Testis (tissue), 3 donors: ENCODE results near the gene IL16. TPM values are rescaled to one million over a fixed set of nuclear protein-coding genes. Genes with fewer than 3 reads are reported as not detected.

Experiments
- DNase-seq: peaks from one replicate; pipeline ENCODE4 v3.0.0-alpha.2; 2019
- H3K27ac ChIP-seq, 2 donors: fragments of 200-600 bp; sonication (generic); one replicate each; pipeline ENCODE4 v1.5.1; 2019
- H3K27me3 ChIP-seq: fragments of 200-600 bp; sonication (generic); one replicate; pipeline ENCODE4 v1.5.1; 2019
- H3K36me3 ChIP-seq: fragments of 200-600 bp; sonication (generic); one replicate; pipeline ENCODE4 v1.5.1; 2017; ENCODE audit warnings: low read depth; ENCODE audit errors: missing control alignments
- H3K4me1 ChIP-seq: fragments of 200-600 bp; sonication (generic); one replicate; pipeline ENCODE4 v1.5.1; 2019
- H3K4me3 ChIP-seq, 2 donors: fragments of 200-600 bp; sonication (generic); one replicate each; pipeline ENCODE4 v1.5.1; 2017 to 2019
- H3K9me3 ChIP-seq: fragments of 200-600 bp; sonication (generic); one replicate; pipeline ENCODE4 v1.5.1; 2017
- CTCF ChIP-seq, 3 experiments: fragments of 450-650 bp in 2 of 3; fragments of 200-600 bp in 1 of 3; sonication (generic) in 1 of 3; IDR thresholded peaks; one replicate each; pipeline ENCODE4 v1.5.1; 2016 to 2019; ENCODE audit warnings: antibody characterized with exemption in 3 of 3, mild to moderate bottlenecking in 2 of 3, moderate library complexity in 1 of 3
- POLR2A ChIP-seq: fragments of 450-650 bp; IDR thresholded peaks from one replicate; pipeline ENCODE4 v1.6.1; 2017; ENCODE audit warnings: antibody characterized with exemption, mild to moderate bottlenecking, moderate library complexity
- WGBS, 2 donors: methylation state at CpG; one replicate each; pipeline ENCODE4 v1.1.5; 2018; 5-methylcytosine and 5-hydroxymethylcytosine counted together
- intact Hi-C: fragments of 100-400 bp; cut with DNase I; formaldehyde crosslinking; loops from one replicate; pipeline ENCODE4 v1.15.1; 2023; ENCODE audit warnings: low total_unique reads
- polyA plus RNA-seq: library from polyadenylated mRNA; stranded (reverse); fragments of 350-450 nt; fragmentation: Illumina TruSeq; extraction: RNeasy Lipid Tissue Mini Kit (QIAGEN cat#74804); gene quantifications from one replicate; pipeline ENCODE4 v1.2.3, GENCODE V29; 2014; ENCODE audit warnings: low read depth, low replicate concordance; ENCODE audit not compliant: insufficient read depth
- total RNA-seq, 2 donors: library from RNA; depleted of rRNA; stranded (reverse); fragments of >200 nt; gene quantifications; one replicate each; pipeline ENCODE4 v1.2.3, GENCODE V29; 2016

IL16 gene
- total and polyA plus RNA-seq, 3 donors from 2014 or later = 13.1 to 17.6 (median 14.9) TPM

GRCh38 chr15:81268881-81269601 is 72.4 kb downstream of the IL16 start:
- 91 to 92% methylated on average over 9 to 10 of the region's 10 CpGs for WGBS, 2 donors
- DNase-seq = no peak

GRCh38 chr15:81270188-81270587 is 73.5 kb downstream of the IL16 start:
- intact Hi-C loops = loop anchor here (5.0 to 10.0 kb wide), 2 partner anchors 65 to 132 kb away; no protein-coding TSS in a partner anchor
- peaks cover 16% of the 10 kb centered on the region for H3K4me1 ChIP-seq
- H3K9me3 ChIP-seq = no peaks in the 10 kb centered on the region
- no peak overlapping the region for H3K27ac ChIP-seq
- no peaks in the 10 kb centered on the region for H3K36me3 ChIP-seq
- TF ChIP-seq POLR2A (no peak), CTCF (IDR thresholded peaks at IDR 0.05) (no peak)
- no peak for DNase-seq
- no peak overlapping the region for H3K4me3 ChIP-seq
- H3K27me3 ChIP-seq = no peaks in the 10 kb centered on the region
- WGBS, 2 donors = 82 to 93% methylated on average over 3 of the region's 3 CpGs

More at GRCh38 chr15:81268881-81269601, 72.4 kb downstream of the IL16 start:
- H3K27ac ChIP-seq = no peak overlapping the region
- H3K4me3 ChIP-seq = no peak overlapping the region
- no peaks in the 10 kb centered on the region for H3K9me3 ChIP-seq
- TF ChIP-seq CTCF (IDR thresholded peaks at IDR 0.05) = no peak
- no peak for TF ChIP-seq POLR2A
- peaks cover 11% of the 10 kb centered on the region for H3K4me1 ChIP-seq
- no peaks in the 10 kb centered on the region for H3K36me3 ChIP-seq
- H3K27me3 ChIP-seq = no peaks in the 10 kb centered on the region
- intact Hi-C loops = loop anchor here (5.0 to 10.0 kb wide), 2 partner anchors 114 to 162 kb away; no protein-coding TSS in a partner anchor

- no peaks in the 10 kb centered on the region for H3K9me3 ChIP-seq
- H3K4me3 ChIP-seq = no peak overlapping the region
- no peaks in the 10 kb centered on the region for H3K27me3 ChIP-seq
- H3K36me3 ChIP-seq = no peaks in the 10 kb centered on the region
- peaks cover 15% of the 10 kb centered on the region for H3K4me1 ChIP-seq
- no peak for DNase-seq
- no peak for TF ChIP-seq POLR2A
- TF ChIP-seq CTCF (IDR thresholded peaks at IDR 0.05) = no peak
- intact Hi-C loops = loop anchor here (5.0 to 10.0 kb wide), 2 partner anchors 64 to 131 kb away; no protein-coding TSS in a partner anchor
- no peak overlapping the region for H3K27ac ChIP-seq
- 89 to 93% methylated on average over 11 of the region's 11 CpGs for WGBS, 2 donors
Observed at GRCh38 chr15:81270781-81271491, 74.3 kb downstream of the IL16 start.

GRCh38 chr15:81271761-81272644 is 75.3 kb downstream of the IL16 start:
- DNase-seq = no peak
- Histone ChIP-seq H3K36me3 (no peaks in the 10 kb centered on the region), H3K27ac (no peak overlapping the region), H3K4me3 (no peak overlapping the region), H3K9me3 (no peaks in the 10 kb centered on the region), H3K27me3 (no peaks in the 10 kb centered on the region), H3K4me1 (peaks cover 13% of the 10 kb centered on the region)
- 77 to 82% methylated on average over 12 of the region's 12 CpGs for WGBS, 2 donors
- intact Hi-C loops = loop anchor here (5.0 to 10.0 kb wide), 2 partner anchors 63 to 130 kb away; no protein-coding TSS in a partner anchor
- TF ChIP-seq POLR2A = no peak
- TF ChIP-seq CTCF (IDR thresholded peaks at IDR 0.05) = no peak
